Gastroesophageal sphincter (tissue), 3 donors: ENCODE results near the gene PRKAR1B.

Experiments
- EP300 ChIP-seq: sonication (generic); formaldehyde crosslinking; IDR thresholded peaks from one replicate; pipeline ENCODE4 v1.6.1; 2017; ENCODE audit warnings: antibody characterized with exemption, mild to moderate bottlenecking
- POLR2A ChIP-seq, 2 donors: fragments of 450-650 bp; IDR thresholded peaks; one replicate each; pipeline ENCODE4 v1.6.1; 2017; ENCODE audit warnings: antibody characterized with exemption in 2 of 2, mild to moderate bottlenecking in 2 of 2, moderate library complexity in 1 of 2
- POLR2AphosphoS5 ChIP-seq: sonication (generic); formaldehyde crosslinking; IDR thresholded peaks from one replicate; pipeline ENCODE4 v1.6.1; 2017; ENCODE audit warnings: antibody characterized with exemption
- TF ChIP-seq, protein P1 (sequence below), 4 experiments: fragments of 200-600 bp in 2 of 4; fragments of 450-650 bp in 2 of 4; sonication (generic) in 1 of 4; IDR thresholded peaks; one replicate each; pipeline ENCODE4 v1.5.1; 2017 to 2019; ENCODE audit warnings: antibody characterized with exemption in 4 of 4, mild to moderate bottlenecking in 2 of 4, moderate library complexity in 2 of 4

DNA sequence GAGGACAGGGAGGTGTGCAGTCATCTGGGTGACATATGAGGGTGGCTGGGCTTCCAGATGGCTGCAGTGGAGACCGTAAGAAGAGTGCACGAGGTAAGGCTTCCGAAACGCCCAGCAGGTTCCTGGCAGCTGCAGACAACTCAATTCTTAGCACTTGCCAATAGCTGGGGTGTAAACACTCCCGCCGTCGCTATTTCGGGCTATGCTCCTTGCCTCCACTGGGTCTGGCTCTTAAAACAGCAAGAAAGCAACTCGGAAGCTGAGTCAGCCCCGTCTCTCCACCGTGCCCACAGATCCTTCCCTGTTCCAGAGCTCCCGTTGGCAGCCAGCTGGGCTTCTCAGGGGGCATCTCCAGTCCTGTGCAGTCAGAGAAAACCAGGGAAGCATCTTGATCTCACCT, 201.3 kb downstream of the PRKAR1B start:
- TF ChIP-seq POLR2A (IDR thresholded peaks at IDR 0.05), result no peak
- TF ChIP-seq, protein P1, sequence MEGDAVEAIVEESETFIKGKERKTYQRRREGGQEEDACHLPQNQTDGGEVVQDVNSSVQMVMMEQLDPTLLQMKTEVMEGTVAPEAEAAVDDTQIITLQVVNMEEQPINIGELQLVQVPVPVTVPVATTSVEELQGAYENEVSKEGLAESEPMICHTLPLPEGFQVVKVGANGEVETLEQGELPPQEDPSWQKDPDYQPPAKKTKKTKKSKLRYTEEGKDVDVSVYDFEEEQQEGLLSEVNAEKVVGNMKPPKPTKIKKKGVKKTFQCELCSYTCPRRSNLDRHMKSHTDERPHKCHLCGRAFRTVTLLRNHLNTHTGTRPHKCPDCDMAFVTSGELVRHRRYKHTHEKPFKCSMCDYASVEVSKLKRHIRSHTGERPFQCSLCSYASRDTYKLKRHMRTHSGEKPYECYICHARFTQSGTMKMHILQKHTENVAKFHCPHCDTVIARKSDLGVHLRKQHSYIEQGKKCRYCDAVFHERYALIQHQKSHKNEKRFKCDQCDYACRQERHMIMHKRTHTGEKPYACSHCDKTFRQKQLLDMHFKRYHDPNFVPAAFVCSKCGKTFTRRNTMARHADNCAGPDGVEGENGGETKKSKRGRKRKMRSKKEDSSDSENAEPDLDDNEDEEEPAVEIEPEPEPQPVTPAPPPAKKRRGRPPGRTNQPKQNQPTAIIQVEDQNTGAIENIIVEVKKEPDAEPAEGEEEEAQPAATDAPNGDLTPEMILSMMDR (IDR thresholded peaks at IDR 0.05), result no peak
- no peak for TF ChIP-seq EP300
- no peak for TF ChIP-seq POLR2AphosphoS5
